Ascending aorta (tissue), 2 donors: ENCODE results near the gene PCDHGC5. TPM values are rescaled to one million over a fixed set of nuclear protein-coding genes. Genes with fewer than 3 reads are reported as not detected.
A peak's percentile ranks its signal among the peaks of the same experiment; 100 is the strongest.

Experiments used
- DNase-seq, 2 donors: peaks; one replicate each; pipeline ENCODE4 v3.0.0-alpha.2; 2019; ENCODE audit warnings: low spot score in 2 of 2
- H3K27ac ChIP-seq, 2 donors: fragments of 200-600 bp; sonication (generic); one replicate each; pipeline ENCODE4 v1.5.1; 2016 to 2017; ENCODE audit warnings: mild to moderate bottlenecking in 1 of 2
- H3K27me3 ChIP-seq: fragments of 200-600 bp; sonication (generic); one replicate; pipeline ENCODE4 v1.5.1; 2017
- H3K36me3 ChIP-seq, 2 donors: fragments of 200-600 bp; sonication (generic); one replicate each; pipeline ENCODE4 v1.5.1; 2016
- H3K4me1 ChIP-seq, 2 donors: fragments of 200-600 bp; sonication (generic); one replicate each; pipeline ENCODE4 v1.5.1; 2016 to 2017; ENCODE audit warnings: mild to moderate bottlenecking in 1 of 2
- H3K4me3 ChIP-seq, 2 donors: fragments of 200-600 bp; sonication (generic); one replicate each; pipeline ENCODE4 v1.5.1; 2016 to 2017; ENCODE audit warnings: mild to moderate bottlenecking in 1 of 2
- H3K9me3 ChIP-seq, 2 donors: fragments of 200-600 bp; sonication (generic); one replicate each; pipeline ENCODE4 v1.5.1; 2016
- CTCF ChIP-seq, 3 experiments: fragments of 200-600 bp in 2 of 3; fragments of 450-650 bp in 1 of 3; sonication (generic) in 2 of 3; IDR thresholded peaks; one replicate each; pipeline ENCODE4 v1.5.1; 2016 to 2019; ENCODE audit warnings: antibody characterized with exemption in 3 of 3, mild to moderate bottlenecking in 1 of 3, moderate library complexity in 1 of 3
- intact Hi-C: fragments of 100-400 bp; cut with DNase I; formaldehyde crosslinking; loops from one replicate; pipeline ENCODE4 v1.15.1; 2023
- total RNA-seq: library from RNA; depleted of rRNA; stranded (reverse); fragments of >200 nt; gene quantifications from one replicate; pipeline ENCODE4 v1.1.0, GENCODE V29; 2016

The PCDHGC5 gene
- total RNA-seq, 1 donor from 2014 or later, result 0.11 TPM

- DNase-seq, result no peak
- TF ChIP-seq CTCF (IDR thresholded peaks at IDR 0.05), result no peak
- peak overlapping the region in 1 of 2 donors; percentile 39 for H3K27ac ChIP-seq
- intact Hi-C loops, result no loop called here
- peaks cover 7 to 27% of the 10 kb centered on the region in 2 donors for H3K36me3 ChIP-seq
- H3K4me3 ChIP-seq, result no peak overlapping the region
- H3K4me1 ChIP-seq, result peaks cover 7% of the 10 kb centered on the region in 2 donors
- no peaks in the 10 kb centered on the region for H3K27me3 ChIP-seq
- H3K9me3 ChIP-seq, result no peaks in the 10 kb centered on the region
These were observed 6.6 kb downstream of the PCDHGC5 start for GRCh38 chr5:141495453-141495811.

- no peaks in the 10 kb centered on the region for H3K9me3 ChIP-seq
- intact Hi-C loops, result no loop called here
- H3K4me1 ChIP-seq, result peaks cover 7% of the 10 kb centered on the region in 2 donors
- H3K27me3 ChIP-seq, result no peaks in the 10 kb centered on the region
- no peak overlapping the region for H3K4me3 ChIP-seq
- H3K36me3 ChIP-seq, result peaks cover 7 to 21% of the 10 kb centered on the region in 2 donors
- H3K27ac ChIP-seq, result no peak overlapping the region
- DNase-seq, result no peak
- TF ChIP-seq CTCF (IDR thresholded peaks at IDR 0.05), result no peak
These were observed 7.2 kb downstream of the PCDHGC5 start for GRCh38 chr5:141496038-141496437.

GRCh38 chr5:141501761-141502160 is 12.9 kb downstream of the PCDHGC5 start:
- DNase-seq, result no peak
- Histone ChIP-seq H3K27ac (no peak overlapping the region), H3K27me3 (no peaks in the 10 kb centered on the region), H3K4me3 (no peak overlapping the region), H3K4me1 (peaks cover 2 to 5% of the 10 kb centered on the region in 2 donors), H3K9me3 (no peaks in the 10 kb centered on the region), H3K36me3 (peaks cover 0 to 17% of the 10 kb centered on the region in 2 donors)
- TF ChIP-seq CTCF (IDR thresholded peaks at IDR 0.05), result no peak
- intact Hi-C loops, result no loop called here

GRCh38 chr5:141503681-141504080 is 14.8 kb downstream of the PCDHGC5 start:
- H3K36me3 ChIP-seq, result peaks cover 0 to 17% of the 10 kb centered on the region in 2 donors
- DNase-seq, result no peak
- no peaks in the 10 kb centered on the region for H3K9me3 ChIP-seq
- peaks cover 19 to 24% of the 10 kb centered on the region in 2 donors for H3K4me1 ChIP-seq
- peak overlapping the region; percentile 45 to 50 for H3K27ac ChIP-seq
- no peaks in the 10 kb centered on the region for H3K27me3 ChIP-seq
- no peak overlapping the region for H3K4me3 ChIP-seq
- TF ChIP-seq CTCF (IDR thresholded peaks at IDR 0.05), result no peak
- intact Hi-C loops, result no loop called here

- Histone ChIP-seq H3K27me3 (no peaks in the 10 kb centered on the region), H3K9me3 (no peaks in the 10 kb centered on the region), H3K36me3 (peaks cover 0 to 13% of the 10 kb centered on the region in 2 donors), H3K27ac (peak overlapping the region; percentile 45 to 50), H3K4me1 (peaks cover 20 to 28% of the 10 kb centered on the region in 2 donors), H3K4me3 (no peak overlapping the region)
- DNase-seq, result no peak
- intact Hi-C loops, result no loop called here
- no peak for TF ChIP-seq CTCF (IDR thresholded peaks at IDR 0.05)
These were observed 15.3 kb downstream of the PCDHGC5 start for GRCh38 chr5:141504216-141504615.
